Fibroblast of skin of abdomen (primary cell): Measurements from ENCODE around the gene COX20. TPM values are rescaled to one million over a fixed set of nuclear protein-coding genes. Genes with fewer than 3 reads are reported as not detected.
"Not testable (repeated sequence)": the region's sequence is repeated elsewhere in the genome, so short reads cannot be mapped to it uniquely, and the experiment has no call there.

Experiments used
- DNase-seq: peaks from one replicate; pipeline ENCODE4 v3.0.0-alpha.2; 2013
- polyA plus RNA-seq, 2 experiments: library from polyadenylated mRNA; unstranded; fragments of 120-200 nt; gene quantifications; one replicate each; pipeline ENCODE4 v1.2.1, GENCODE V29; 2013; ENCODE audit not compliant: insufficient read length in 2 of 2

Gene COX20
- 74.3 TPM for polyA plus RNA-seq (2013, experiment 1 of 2; ENCODE audit: insufficient read length)
- polyA plus RNA-seq (2013, experiment 2 of 2; ENCODE audit: insufficient read length): 72.5 TPM

GRCh38 chr1:244835276-244836134 is at the start of gene COX20:
Gene COX20, plus strand, starts transcription at chr1:244835658. Its CDS starts 57 bp downstream, at chr1:244835715.
- DNase-seq: peak; percentile 93

- DNase-seq: no peak
Observed at GRCh38 chr1:244788493-244789275, 46.8 kb upstream of the COX20 start.

GRCh38 chr1:244789276-244789580 is 46.2 kb upstream of the COX20 start:
- no peak for DNase-seq

- DNase-seq: no peak
Observed at GRCh38 chr1:244789731-244790130, 45.7 kb upstream of the COX20 start.

- no peak for DNase-seq
Observed at GRCh38 chr1:244791061-244791460, 44.4 kb upstream of the COX20 start.

GRCh38 chr1:244792188-244792850 is 43.1 kb upstream of the COX20 start:
- DNase-seq: no peak

- DNase-seq: no peak
Observed at GRCh38 chr1:244794071-244794470, 41.4 kb upstream of the COX20 start.

- not testable (repeated sequence) for DNase-seq
Observed at GRCh38 chr1:244794516-244794915, 40.9 kb upstream of the COX20 start.

- peak; percentile 52 for DNase-seq
Observed at GRCh38 chr1:244796719-244797406, 38.6 kb upstream of the COX20 start.

- DNase-seq: no peak
Observed at GRCh38 chr1:244800821-244801220, 34.6 kb upstream of the COX20 start.

GRCh38 chr1:244801246-244801645 is 34.2 kb upstream of the COX20 start:
- peak; percentile 26 for DNase-seq

GRCh38 chr1:244802041-244802440 is 33.4 kb upstream of the COX20 start:
- DNase-seq: no peak

GRCh38 chr1:244802556-244803239 is 32.8 kb upstream of the COX20 start:
- DNase-seq: no peak

- no peak for DNase-seq
Observed at GRCh38 chr1:244804841-244805240, 30.6 kb upstream of the COX20 start.

- no peak for DNase-seq
Observed at GRCh38 chr1:244807138-244807537, 28.3 kb upstream of the COX20 start.

- no peak for DNase-seq
Observed at GRCh38 chr1:244810221-244810620, 25.2 kb upstream of the COX20 start.

- no peak for DNase-seq
Observed at GRCh38 chr1:244813327-244813726, 22.1 kb upstream of the COX20 start.

- no peak for DNase-seq
Observed at GRCh38 chr1:244815600-244816099, 19.8 kb upstream of the COX20 start.

- no peak for DNase-seq
Observed at GRCh38 chr1:244817415-244817894, 18.0 kb upstream of the COX20 start.

- no peak for DNase-seq
Observed at GRCh38 chr1:244820131-244820530, 15.3 kb upstream of the COX20 start.

GRCh38 chr1:244821134-244821533 is 14.3 kb upstream of the COX20 start:
- DNase-seq: no peak

- DNase-seq: no peak
Observed at GRCh38 chr1:244822878-244823277, 12.6 kb upstream of the COX20 start.
